GM21515 (cell line): ENCODE results near the gene TACC2.
"Not testable (repeated sequence)": the region's sequence is repeated elsewhere in the genome, so short reads cannot be mapped to it uniquely, and the experiment has no call there.

Source experiments
- ATAC-seq: cut with Tn5 transposase; IDR thresholded peaks from one replicate; pipeline ENCODE4 v1.9.1; 2021; ENCODE audit not compliant: unreplicated experiment

The TACC2 gene

DNA sequence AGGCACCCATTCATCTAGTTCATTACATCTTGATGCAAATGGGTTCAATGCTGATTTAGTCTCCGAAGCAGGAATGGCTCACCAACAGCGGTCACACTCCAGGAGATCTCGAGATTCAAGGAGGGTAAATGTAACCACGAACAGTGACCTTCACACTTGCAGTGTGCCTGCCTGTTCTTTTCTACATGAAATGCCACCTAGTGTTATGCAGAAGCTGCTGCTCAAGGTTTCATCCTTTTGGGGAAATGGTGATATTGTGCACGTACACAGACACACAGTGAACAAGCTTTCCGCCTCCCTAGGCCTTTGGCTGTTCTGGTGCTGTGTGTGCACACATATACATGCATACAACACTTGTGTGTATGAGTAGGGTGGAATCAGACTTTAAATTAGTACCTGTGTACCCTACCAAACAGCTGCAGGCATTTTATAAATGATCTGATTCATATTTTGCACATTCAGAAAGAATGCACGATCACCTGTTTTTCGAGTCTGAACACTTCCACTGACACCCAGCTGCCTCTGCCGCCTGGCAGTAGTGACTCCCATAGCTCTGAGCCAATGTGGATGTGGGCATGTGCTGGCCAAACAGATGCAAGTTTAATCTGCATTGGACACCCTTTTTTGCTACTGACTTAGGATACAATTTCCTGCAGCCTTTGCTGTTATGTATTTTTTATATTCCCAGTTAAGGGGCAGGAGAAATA, 100.5 kb downstream of the TACC2 start:
- ATAC-seq = no peak

DNA sequence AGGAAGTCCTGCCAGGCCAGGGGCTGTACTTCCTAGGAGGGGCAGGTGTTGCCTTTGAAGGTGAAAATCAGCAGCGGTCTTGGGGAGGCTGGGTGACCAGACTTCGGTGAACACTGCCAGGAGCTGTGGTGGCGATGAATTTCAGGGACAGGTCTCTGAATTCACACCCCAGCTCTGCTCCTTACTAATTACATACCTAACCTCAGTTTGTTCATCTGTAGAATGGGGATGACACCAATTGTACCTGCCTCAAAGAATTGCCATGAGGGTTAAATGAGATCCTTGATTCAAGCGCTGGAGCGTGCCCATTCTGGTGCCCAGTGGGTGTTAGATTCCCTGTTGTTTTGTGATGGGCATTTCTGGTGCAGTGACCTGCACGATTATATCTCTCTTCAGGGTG, 102.8 kb downstream of the TACC2 start:
- ATAC-seq = no peak

- no peak for ATAC-seq
Measured at GRCh38 chr10:122093076-122093475, 104.1 kb downstream of the TACC2 start.

DNA sequence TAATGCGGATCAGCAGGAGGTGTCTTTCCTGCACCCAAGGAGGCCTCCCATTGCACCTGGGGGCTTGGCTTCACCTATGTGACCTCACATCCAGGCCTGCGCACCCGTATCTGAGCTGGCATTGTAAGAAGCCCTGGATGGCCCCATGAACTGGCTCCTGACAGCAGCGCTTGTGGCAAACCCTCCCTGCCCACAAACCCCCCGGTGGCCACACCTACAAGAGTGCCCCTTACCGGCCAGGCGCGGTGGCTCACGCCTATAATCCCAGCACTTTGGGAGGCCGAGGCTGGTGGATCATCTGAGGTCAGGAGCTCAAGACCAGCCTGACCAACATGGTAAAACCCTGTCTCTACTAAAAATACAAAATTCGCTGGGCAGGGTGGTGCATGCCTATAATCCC, 107.2 kb downstream of the TACC2 start:
- not testable (repeated sequence) for ATAC-seq

DNA sequence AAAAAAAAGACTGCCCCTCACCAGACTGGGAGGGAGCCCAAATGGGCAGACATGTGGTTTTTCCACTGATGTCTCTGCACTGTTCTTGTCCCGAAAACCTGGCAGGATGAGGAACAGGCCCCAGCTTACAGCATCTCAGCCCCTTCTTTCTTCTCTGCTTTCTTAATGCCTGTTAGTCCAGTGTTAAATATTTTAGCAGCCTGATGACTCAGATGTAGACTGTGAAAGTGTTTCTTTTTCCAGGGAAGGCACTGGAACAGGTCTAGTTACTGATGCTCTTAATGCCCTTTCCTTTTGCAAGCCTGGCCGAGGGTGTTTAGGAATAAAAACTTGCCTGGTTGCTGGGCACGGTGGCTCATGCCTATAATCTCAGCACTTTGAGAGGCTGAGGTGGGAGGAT, 107.7 kb downstream of the TACC2 start:
- ATAC-seq = no peak

- no peak for ATAC-seq
Measured at GRCh38 chr10:122097935-122098334, 109.0 kb downstream of the TACC2 start.

- ATAC-seq = no peak
Measured at GRCh38 chr10:122098924-122099323, 110.0 kb downstream of the TACC2 start.

- ATAC-seq = no peak
Measured at GRCh38 chr10:122099562-122099961, 110.6 kb downstream of the TACC2 start.

- ATAC-seq = no peak
Measured at GRCh38 chr10:122102146-122102868, 113.3 kb downstream of the TACC2 start.

GRCh38 chr10:122102869-122103525, 114.0 kb downstream of the TACC2 start:
- no peak for ATAC-seq

DNA sequence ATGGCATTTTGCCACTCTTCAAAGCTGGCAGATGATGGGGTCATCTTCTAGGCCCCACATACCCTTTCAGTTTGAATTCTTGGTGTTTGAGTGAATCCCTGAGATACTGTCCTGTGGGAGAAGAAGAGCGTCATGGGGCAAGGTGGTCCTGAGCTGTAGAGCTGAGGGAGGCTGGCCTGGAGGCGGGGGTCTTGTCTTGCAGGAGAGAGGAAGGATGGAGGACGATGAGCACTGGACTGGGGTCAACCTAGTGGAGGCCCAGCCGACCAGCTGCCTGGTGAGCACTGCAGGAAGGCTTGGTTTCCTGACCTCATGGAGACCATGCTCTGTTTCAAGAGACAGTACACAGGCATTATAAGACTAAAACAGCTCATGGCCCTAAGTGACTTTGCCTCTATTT, 114.6 kb downstream of the TACC2 start:
- no peak for ATAC-seq

DNA sequence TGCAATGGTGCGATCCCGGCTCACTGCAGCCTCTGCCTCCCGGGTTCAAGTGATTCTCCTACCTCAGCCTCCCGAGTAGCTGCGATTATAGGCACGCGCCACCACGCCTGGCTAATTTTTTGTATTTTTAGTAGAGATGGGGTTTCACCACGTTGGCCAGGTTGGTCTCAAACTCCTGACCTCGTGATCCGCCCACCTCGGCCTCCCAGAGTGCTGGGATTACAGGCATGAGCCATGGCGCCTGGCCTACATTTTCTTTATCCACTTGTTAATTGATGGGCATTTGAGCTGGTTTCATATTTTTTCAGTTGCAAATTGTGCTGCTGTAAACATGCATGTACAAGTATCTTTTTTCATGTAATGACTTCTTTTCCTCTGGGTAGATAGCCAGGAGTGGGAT, 119.8 kb downstream of the TACC2 start:
- ATAC-seq = not testable (repeated sequence)

DNA sequence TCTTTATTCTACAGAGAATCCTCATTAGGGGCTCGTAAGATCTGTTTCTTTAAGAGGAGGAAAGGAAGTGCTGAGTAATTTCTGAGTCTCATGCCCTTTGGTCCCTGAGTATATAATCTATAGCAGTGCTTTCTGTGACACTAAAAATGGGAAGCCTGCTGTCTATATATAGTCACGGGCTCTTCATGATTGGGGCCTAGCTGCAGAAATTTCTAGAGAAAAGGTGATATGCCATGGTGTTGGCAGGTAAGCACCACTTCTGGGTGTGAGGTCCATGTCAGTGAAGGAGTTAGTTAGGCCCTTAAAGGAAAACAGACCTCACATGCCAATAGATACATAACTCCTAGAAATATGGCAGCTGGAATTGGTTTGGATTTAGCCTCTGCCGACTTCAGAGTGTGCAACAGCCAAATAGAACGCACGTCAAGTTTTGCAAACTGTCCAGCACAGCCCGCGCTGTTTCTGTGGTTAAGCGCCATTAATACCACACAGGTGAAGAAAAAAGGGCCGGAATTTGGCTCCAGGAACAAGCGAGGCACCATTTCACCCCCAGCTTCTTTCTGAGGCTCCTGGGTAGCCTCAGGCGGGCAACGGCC, 123.2 kb downstream of the TACC2 start:
- ATAC-seq = no peak

- no peak for ATAC-seq
Measured at GRCh38 chr10:122112625-122113160, 123.7 kb downstream of the TACC2 start.

GRCh38 chr10:122113161-122113944, 124.4 kb downstream of the TACC2 start:
- ATAC-seq = no peak

DNA sequence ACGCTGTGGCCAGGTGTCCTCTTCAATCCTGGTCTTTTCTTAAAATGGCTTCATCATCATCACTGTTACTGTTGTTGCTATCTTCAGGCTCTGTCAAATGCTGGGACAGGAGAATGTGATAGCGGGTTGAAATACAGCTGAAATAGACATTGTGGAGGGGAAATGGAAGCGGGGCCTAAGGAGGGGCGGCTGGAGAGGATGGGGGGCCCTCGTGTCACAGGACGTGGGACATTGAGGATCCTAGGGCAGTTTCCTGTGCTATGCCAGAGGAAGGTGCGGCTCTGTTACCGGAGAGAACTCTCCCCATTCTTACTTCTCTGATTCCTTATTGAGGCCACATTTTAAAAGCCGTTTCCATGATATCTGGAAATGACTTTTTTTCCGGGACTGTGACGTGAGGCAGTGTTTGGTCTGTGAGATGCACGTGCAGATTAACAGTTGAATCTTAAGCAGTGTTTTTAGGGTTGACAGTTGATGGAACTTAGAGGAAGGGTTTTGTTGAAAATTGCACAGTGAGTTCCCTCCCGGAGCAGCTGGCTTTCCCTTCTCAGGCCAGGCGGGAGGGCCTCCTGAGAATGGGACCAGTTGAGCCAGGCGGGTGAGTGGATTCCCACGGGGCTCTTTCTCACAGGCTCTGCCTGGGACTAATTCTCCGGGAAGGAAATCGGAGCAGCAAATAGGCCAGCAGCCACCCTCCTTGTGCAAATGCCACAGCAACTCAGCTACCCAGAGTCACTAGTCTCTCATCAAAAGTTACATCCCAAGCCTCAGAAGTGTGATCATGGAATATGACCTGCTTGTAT, 125.2 kb downstream of the TACC2 start:
- no peak for ATAC-seq

- no peak for ATAC-seq
Measured at GRCh38 chr10:122115874-122116273, 126.9 kb downstream of the TACC2 start.

DNA sequence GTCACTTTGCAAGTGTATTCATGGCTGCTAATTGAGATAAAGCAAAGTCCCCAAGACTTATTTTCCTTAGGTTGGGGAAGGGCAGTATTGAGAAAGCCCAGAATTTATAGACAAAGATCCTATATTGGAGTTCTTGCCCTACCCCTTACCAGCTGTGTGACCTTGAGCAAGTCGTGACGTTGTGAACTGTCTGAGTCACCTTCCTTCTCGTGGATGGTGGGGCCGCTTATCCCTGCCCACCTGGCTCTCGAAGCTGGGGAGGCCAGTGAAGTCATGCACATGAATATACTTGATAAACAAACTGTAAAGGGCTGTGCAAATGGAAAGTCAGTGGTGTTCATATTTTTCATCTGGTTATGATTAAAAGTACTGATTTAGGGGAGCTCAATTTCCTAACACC, 127.4 kb downstream of the TACC2 start:
- no peak for ATAC-seq

DNA sequence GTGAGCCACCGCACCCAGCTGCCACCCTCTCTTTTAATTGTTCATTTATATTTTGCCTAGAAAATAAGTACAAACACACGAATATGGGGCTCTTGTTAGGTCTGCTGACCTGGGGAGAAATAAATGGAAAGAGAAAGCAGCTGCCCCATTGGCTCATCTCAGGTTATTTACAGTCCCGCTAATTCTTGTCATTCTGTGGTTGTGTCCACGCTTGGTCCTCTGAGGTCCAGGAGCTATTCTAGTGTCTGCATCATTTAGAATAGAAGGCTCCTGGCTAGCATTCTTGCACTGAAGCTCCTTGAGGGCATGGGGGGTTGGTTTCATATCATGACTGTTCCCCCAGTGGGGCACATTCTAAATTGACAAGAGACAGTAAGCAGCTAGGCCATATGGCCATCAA, 128.5 kb downstream of the TACC2 start:
- no peak for ATAC-seq
